ENCODE data around the gene SLC43A2.

DNA sequence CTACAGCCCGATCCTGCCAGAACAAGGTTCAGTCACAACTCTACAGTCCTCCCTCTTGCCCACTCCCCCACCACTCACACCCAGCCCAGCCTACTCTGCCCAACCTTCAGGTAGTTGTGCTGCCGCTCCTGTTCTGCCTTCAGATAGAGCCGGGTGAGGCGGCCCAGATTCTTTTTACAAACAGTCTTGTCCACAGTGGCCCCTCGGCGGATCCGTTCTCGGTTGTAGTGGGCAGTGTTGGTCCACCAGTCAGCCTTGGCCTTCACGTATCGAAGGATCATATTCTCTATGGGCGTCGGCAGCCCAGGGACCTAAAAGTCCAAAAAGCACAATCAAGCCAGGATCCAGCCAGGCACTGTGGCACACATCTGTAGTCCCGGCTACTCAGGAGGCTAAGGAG, 47.8 kb upstream of the SLC43A2 start:
- TF ChIP-seq, protein P1, sequence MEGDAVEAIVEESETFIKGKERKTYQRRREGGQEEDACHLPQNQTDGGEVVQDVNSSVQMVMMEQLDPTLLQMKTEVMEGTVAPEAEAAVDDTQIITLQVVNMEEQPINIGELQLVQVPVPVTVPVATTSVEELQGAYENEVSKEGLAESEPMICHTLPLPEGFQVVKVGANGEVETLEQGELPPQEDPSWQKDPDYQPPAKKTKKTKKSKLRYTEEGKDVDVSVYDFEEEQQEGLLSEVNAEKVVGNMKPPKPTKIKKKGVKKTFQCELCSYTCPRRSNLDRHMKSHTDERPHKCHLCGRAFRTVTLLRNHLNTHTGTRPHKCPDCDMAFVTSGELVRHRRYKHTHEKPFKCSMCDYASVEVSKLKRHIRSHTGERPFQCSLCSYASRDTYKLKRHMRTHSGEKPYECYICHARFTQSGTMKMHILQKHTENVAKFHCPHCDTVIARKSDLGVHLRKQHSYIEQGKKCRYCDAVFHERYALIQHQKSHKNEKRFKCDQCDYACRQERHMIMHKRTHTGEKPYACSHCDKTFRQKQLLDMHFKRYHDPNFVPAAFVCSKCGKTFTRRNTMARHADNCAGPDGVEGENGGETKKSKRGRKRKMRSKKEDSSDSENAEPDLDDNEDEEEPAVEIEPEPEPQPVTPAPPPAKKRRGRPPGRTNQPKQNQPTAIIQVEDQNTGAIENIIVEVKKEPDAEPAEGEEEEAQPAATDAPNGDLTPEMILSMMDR (IDR thresholded peaks at IDR 0.05 in 2 of 3, conservative IDR thresholded peaks at IDR 0.05 in 1 of 3; ENCODE audit: borderline replicate concordance in 1 of 3, insufficient read depth in 1 of 3, low read depth in 2 of 3, low read length in 2 of 3): no peak
- TF ChIP-seq ELF1 (IDR thresholded peaks at IDR 0.05; ENCODE audit: borderline replicate concordance, low read depth) (no peak), EZH2 (IDR thresholded peaks at IDR 0.05) (no peak), CEBPB (IDR thresholded peaks at IDR 0.05; ENCODE audit: low read depth) (no peak), CBX3 (IDR thresholded peaks at IDR 0.05; ENCODE audit: low read depth) (no peak), POLR2A (IDR thresholded peaks at IDR 0.05; ENCODE audit: borderline replicate concordance, extremely low read depth, insufficient read depth, insufficient read length) (no peak), YY1 (IDR thresholded peaks at IDR 0.05; ENCODE audit: extremely low read depth, insufficient replicate concordance, low read depth, low read length) (no peak), POLR2AphosphoS5 (IDR thresholded peaks at IDR 0.05; ENCODE audit: low read depth, low read length) (no peak), FOSL1 (IDR thresholded peaks at IDR 0.05; ENCODE audit: low read depth) (no peak), TCF7L2 (IDR thresholded peaks at IDR 0.05; ENCODE audit: borderline replicate concordance, extremely low read depth, insufficient read depth, insufficient read length) (no peak)
- TF ChIP-seq, protein P2, sequence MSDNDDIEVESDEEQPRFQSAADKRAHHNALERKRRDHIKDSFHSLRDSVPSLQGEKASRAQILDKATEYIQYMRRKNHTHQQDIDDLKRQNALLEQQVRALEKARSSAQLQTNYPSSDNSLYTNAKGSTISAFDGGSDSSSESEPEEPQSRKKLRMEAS (IDR thresholded peaks at IDR 0.05): no peak
- TF ChIP-seq, protein P3, sequence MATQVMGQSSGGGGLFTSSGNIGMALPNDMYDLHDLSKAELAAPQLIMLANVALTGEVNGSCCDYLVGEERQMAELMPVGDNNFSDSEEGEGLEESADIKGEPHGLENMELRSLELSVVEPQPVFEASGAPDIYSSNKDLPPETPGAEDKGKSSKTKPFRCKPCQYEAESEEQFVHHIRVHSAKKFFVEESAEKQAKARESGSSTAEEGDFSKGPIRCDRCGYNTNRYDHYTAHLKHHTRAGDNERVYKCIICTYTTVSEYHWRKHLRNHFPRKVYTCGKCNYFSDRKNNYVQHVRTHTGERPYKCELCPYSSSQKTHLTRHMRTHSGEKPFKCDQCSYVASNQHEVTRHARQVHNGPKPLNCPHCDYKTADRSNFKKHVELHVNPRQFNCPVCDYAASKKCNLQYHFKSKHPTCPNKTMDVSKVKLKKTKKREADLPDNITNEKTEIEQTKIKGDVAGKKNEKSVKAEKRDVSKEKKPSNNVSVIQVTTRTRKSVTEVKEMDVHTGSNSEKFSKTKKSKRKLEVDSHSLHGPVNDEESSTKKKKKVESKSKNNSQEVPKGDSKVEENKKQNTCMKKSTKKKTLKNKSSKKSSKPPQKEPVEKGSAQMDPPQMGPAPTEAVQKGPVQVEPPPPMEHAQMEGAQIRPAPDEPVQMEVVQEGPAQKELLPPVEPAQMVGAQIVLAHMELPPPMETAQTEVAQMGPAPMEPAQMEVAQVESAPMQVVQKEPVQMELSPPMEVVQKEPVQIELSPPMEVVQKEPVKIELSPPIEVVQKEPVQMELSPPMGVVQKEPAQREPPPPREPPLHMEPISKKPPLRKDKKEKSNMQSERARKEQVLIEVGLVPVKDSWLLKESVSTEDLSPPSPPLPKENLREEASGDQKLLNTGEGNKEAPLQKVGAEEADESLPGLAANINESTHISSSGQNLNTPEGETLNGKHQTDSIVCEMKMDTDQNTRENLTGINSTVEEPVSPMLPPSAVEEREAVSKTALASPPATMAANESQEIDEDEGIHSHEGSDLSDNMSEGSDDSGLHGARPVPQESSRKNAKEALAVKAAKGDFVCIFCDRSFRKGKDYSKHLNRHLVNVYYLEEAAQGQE (IDR thresholded peaks at IDR 0.05; ENCODE audit: low read depth): no peak
- TF ChIP-seq, protein P4, sequence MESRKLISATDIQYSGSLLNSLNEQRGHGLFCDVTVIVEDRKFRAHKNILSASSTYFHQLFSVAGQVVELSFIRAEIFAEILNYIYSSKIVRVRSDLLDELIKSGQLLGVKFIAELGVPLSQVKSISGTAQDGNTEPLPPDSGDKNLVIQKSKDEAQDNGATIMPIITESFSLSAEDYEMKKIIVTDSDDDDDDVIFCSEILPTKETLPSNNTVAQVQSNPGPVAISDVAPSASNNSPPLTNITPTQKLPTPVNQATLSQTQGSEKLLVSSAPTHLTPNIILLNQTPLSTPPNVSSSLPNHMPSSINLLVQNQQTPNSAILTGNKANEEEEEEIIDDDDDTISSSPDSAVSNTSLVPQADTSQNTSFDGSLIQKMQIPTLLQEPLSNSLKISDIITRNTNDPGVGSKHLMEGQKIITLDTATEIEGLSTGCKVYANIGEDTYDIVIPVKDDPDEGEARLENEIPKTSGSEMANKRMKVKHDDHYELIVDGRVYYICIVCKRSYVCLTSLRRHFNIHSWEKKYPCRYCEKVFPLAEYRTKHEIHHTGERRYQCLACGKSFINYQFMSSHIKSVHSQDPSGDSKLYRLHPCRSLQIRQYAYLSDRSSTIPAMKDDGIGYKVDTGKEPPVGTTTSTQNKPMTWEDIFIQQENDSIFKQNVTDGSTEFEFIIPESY (IDR thresholded peaks at IDR 0.05; ENCODE audit: extremely low read depth, insufficient replicate concordance, low read length): no peak
